MM.1S (cell line): Measurements from ENCODE around the gene GPHN.
"Not testable (repeated sequence)": the region's sequence is repeated elsewhere in the genome, so short reads cannot be mapped to it uniquely, and the experiment has no call there.

ENCODE experiments used
- DNase-seq: peaks from one replicate; pipeline ENCODE4 v3.0.0-alpha.2; 2015
- H2AFZ ChIP-seq: fragments of 300-600 bp; sonication (generic); 2 replicates; pipeline ENCODE4 v1.6.0; 2016; ENCODE audit warnings: antibody characterized with exemption, low read length
- H3F3A ChIP-seq: fragments of 300-600 bp; sonication (generic); 2 replicates; pipeline ENCODE4 v1.6.1; 2016; ENCODE audit warnings: mild to moderate bottlenecking, antibody characterized with exemption, low read length, moderate library complexity, mixed read lengths; ENCODE audit not compliant: insufficient read depth
- H3K27ac ChIP-seq: fragments of 300-600 bp; sonication (generic); 2 replicates; pipeline ENCODE4 v1.5.1; 2016; ENCODE audit warnings: mild to moderate bottlenecking, low read length
- H3K27me3 ChIP-seq: fragments of 300-600 bp; sonication (generic); replicated peaks from 2 replicates; pipeline ENCODE4 v1.6.0; 2016; ENCODE audit warnings: low read length; ENCODE audit not compliant: insufficient read depth
- H3K36me3 ChIP-seq: fragments of 300-600 bp; sonication (generic); replicated peaks from 2 replicates; pipeline ENCODE4 v1.6.1; 2016; ENCODE audit warnings: mild to moderate bottlenecking, low read length, mixed read lengths; ENCODE audit not compliant: insufficient read depth
- H3K4me1 ChIP-seq: fragments of 300-600 bp; sonication (generic); 2 replicates; pipeline ENCODE4 v1.6.1; 2016; ENCODE audit warnings: low read length, mixed read lengths
- H3K4me2 ChIP-seq: fragments of 300-600 bp; sonication (generic); 2 replicates; pipeline ENCODE4 v1.6.0; 2016; ENCODE audit warnings: low read depth, low read length
- H3K4me3 ChIP-seq: fragments of 300-600 bp; sonication (generic); 2 replicates; pipeline ENCODE4 v1.5.1; 2016; ENCODE audit warnings: low read length, mixed read lengths
- H3K79me2 ChIP-seq: fragments of 300-600 bp; sonication (generic); 2 replicates; pipeline ENCODE4 v1.6.1; 2016; ENCODE audit warnings: mixed run types, low read length, mixed read lengths
- H3K9ac ChIP-seq: fragments of 300-600 bp; sonication (generic); 2 replicates; pipeline ENCODE4 v1.6.1; 2016; ENCODE audit warnings: low read length, mixed read lengths
- H3K9me2 ChIP-seq: fragments of 300-600 bp; sonication (generic); replicated peaks from 2 replicates; pipeline ENCODE4 v1.6.1; 2016; ENCODE audit warnings: mild to moderate bottlenecking, low read length, mixed read lengths; ENCODE audit not compliant: insufficient read depth
- H3K9me3 ChIP-seq: fragments of 300-600 bp; sonication (generic); replicated peaks from 2 replicates; pipeline ENCODE4 v1.6.1; 2016; ENCODE audit warnings: mild to moderate bottlenecking, low read length, mixed read lengths; ENCODE audit not compliant: insufficient read depth
- H4K20me1 ChIP-seq: fragments of 300-600 bp; sonication (generic); 2 replicates; pipeline ENCODE4 v1.6.1; 2016; ENCODE audit warnings: mild to moderate bottlenecking, low read length, moderate library complexity, mixed read lengths; ENCODE audit not compliant: insufficient read depth
- CTCF ChIP-seq: fragments of 300-600 bp; sonication (generic); IDR thresholded peaks from 2 replicates; pipeline ENCODE4 v1.5.1; 2016; ENCODE audit warnings: antibody characterized with exemption, low read length, mixed read lengths
- EZH2 ChIP-seq: fragments of 300-600 bp; sonication (generic); optimal IDR thresholded peaks from 2 replicates; pipeline ENCODE3; 2017; ENCODE audit warnings: low read depth, mild to moderate bottlenecking, antibody characterized with exemption, low read length, mixed read lengths
- EZH2phosphoT487 ChIP-seq: fragments of 300-600 bp; sonication (generic); IDR thresholded peaks from 2 replicates; pipeline ENCODE4 v1.6.1; 2018; ENCODE audit warnings: antibody characterized with exemption, low read length

The GPHN gene

GRCh38 chr14:66543996-66544395 lies 36.0 kb downstream of the GPHN start:
- no peak for TF ChIP-seq CTCF
- TF ChIP-seq EZH2phosphoT487, result no peak
- no peak for TF ChIP-seq EZH2
- Histone ChIP-seq H3F3A (no peaks in the 10 kb centered on the region), H3K79me2 (peaks cover 25% of the 10 kb centered on the region; the same call in 1 of the 2 replicates), H2AFZ (no peak overlapping the region), H3K4me1 (no peaks in the 10 kb centered on the region), H3K9me3 (no peaks in the 10 kb centered on the region), H3K4me2 (no peak overlapping the region), H3K4me3 (no peak overlapping the region), H3K27ac (no peak overlapping the region), H3K27me3 (no peaks in the 10 kb centered on the region), H3K9me2 (no peaks in the 10 kb centered on the region), H3K9ac (no peak overlapping the region), H3K36me3 (no peaks in the 10 kb centered on the region), H4K20me1 (no peaks in the 10 kb centered on the region)
- DNase-seq, result no peak

GRCh38 chr14:66545191-66545590 lies 37.2 kb downstream of the GPHN start:
- H3K9ac ChIP-seq, H3F3A ChIP-seq, H3K27me3 ChIP-seq, H3K4me3 ChIP-seq, H3K27ac ChIP-seq, H3K4me2 ChIP-seq, H2AFZ ChIP-seq, DNase-seq, H3K4me1 ChIP-seq, H3K36me3 ChIP-seq, H3K9me3 ChIP-seq, H3K9me2 ChIP-seq, H4K20me1 ChIP-seq: not testable (repeated sequence)
- peaks cover 19% of the 10 kb centered on the region; the same call in 1 of the 2 replicates for H3K79me2 ChIP-seq

- not testable (repeated sequence) for H3K9me2 ChIP-seq, DNase-seq, H3K9me3 ChIP-seq, H2AFZ ChIP-seq, H3K4me3 ChIP-seq, H3K4me1 ChIP-seq, H3K9ac ChIP-seq, H3K27me3 ChIP-seq, H3F3A ChIP-seq, H3K36me3 ChIP-seq, H3K4me2 ChIP-seq, H3K27ac ChIP-seq, H4K20me1 ChIP-seq
- H3K79me2 ChIP-seq, result peaks cover 18% of the 10 kb centered on the region; the same call in 1 of the 2 replicates
These were observed 37.8 kb downstream of the GPHN start for GRCh38 chr14:66545751-66546150.

GRCh38 chr14:66563731-66564130 lies 55.8 kb downstream of the GPHN start:
- Histone ChIP-seq H3K4me3 (no peak overlapping the region), H3K9me3 (no peaks in the 10 kb centered on the region), H3K9me2 (no peaks in the 10 kb centered on the region), H3K4me1 (no peaks in the 10 kb centered on the region), H2AFZ (no peak overlapping the region), H3K36me3 (no peaks in the 10 kb centered on the region), H3K9ac (no peak overlapping the region), H3K4me2 (no peak overlapping the region), H4K20me1 (no peaks in the 10 kb centered on the region), H3K27me3 (no peaks in the 10 kb centered on the region), H3K79me2 (peaks cover 13% of the 10 kb centered on the region; the same call in 1 of the 2 replicates), H3F3A (no peaks in the 10 kb centered on the region), H3K27ac (no peak overlapping the region)
- TF ChIP-seq CTCF (no peak), EZH2phosphoT487 (no peak), EZH2 (no peak)
- no peak for DNase-seq
